Measurements from ENCODE around the gene ZNF609. TPM values are rescaled to one million over a fixed set of nuclear protein-coding genes. Genes with fewer than 3 reads are reported as not detected.

ZNF609 gene
- total RNA-seq, 1 experiment from 2014 or later = 31.0 TPM

- H3K27me3 ChIP-seq (ENCODE audit: insufficient read depth, low read length) = no peaks in the 10 kb centered on the region
- no peak overlapping the region for H3K27ac ChIP-seq (ENCODE audit: low read depth, low read length)
- H4K20me1 ChIP-seq (ENCODE audit: insufficient read depth) = no peaks in the 10 kb centered on the region; the same call in none of the 2 replicates
- no TSS peak for BruUV-seq (replicated peaks)
- ChIA-PET CTCF (interaction anchor here (0.8 kb wide), 1 partner anchor 17 kb away, joined by 3 read pairs; no protein-coding TSS in a partner anchor), POLR2A (no interaction called here), RAD21 (ENCODE audit: low non-redundant PET in 1 of 2, low total read pairs in 2 of 2, uncharacterized antibody in 2 of 2, unreplicated experiment in 2 of 2) (no interaction called here)
- no peaks in the 10 kb centered on the region for H3K9me2 ChIP-seq (ENCODE audit: insufficient read depth)
- ATAC-seq (no peak), DNase-seq (ENCODE audit: low read depth, low spot score) (no peak)
- H3K9ac ChIP-seq (ENCODE audit: low read length) = no peak overlapping the region
- no peaks in the 10 kb centered on the region for H3K4me1 ChIP-seq (ENCODE audit: control insufficient read depth in 1 of 2, insufficient read depth in 2 of 2, low read length in 2 of 2)
- TF ChIP-seq CEBPB (IDR thresholded peaks at IDR 0.05; ENCODE audit: low read depth) (no peak), SIN3A (IDR thresholded peaks at IDR 0.05; ENCODE audit: low read depth) (no peak), CTCF (IDR thresholded peaks at IDR 0.05 in 2 of 3, conservative IDR thresholded peaks at IDR 0.05 in 1 of 3; ENCODE audit: borderline replicate concordance in 1 of 3, insufficient read depth in 1 of 3, low read depth in 2 of 3, low read length in 2 of 3) (no peak), POLR2A (IDR thresholded peaks at IDR 0.05; ENCODE audit: borderline replicate concordance, extremely low read depth, insufficient read depth, insufficient read length) (no peak), ZBTB33 (IDR thresholded peaks at IDR 0.05; ENCODE audit: extremely low read depth, insufficient replicate concordance, low read length) (no peak)
- no peak overlapping the region for H3K4me2 ChIP-seq (ENCODE audit: low read length)
- H3K9me3 ChIP-seq (ENCODE audit: control insufficient read depth in 1 of 2, insufficient read depth in 1 of 2, low read depth in 1 of 2, low read length in 2 of 2) = no peaks in the 10 kb centered on the region
- H3K4me3 ChIP-seq (replicated peaks in 1 of 2; ENCODE audit: low read depth in 1 of 2, low read length in 2 of 2) = no peak overlapping the region
- H3K79me2 ChIP-seq (ENCODE audit: insufficient read depth, low read length) = peaks cover 59% of the 10 kb centered on the region
- H2AFZ ChIP-seq (ENCODE audit: low read depth, low read length, poor library complexity, severe bottlenecking) = no peak overlapping the region
- intact Hi-C loops (cut with micrococcal nuclease) = no loop called here
- peaks cover 23 to 26% of the 10 kb centered on the region in 2 experiments; a peak in 3 of 4 replicates for H3K36me3 ChIP-seq (ENCODE audit: control insufficient read depth in 1 of 2, insufficient read depth in 2 of 2, low read length in 2 of 2)
Observed at GRCh38 chr15:64503197-64503596, 42.8 kb downstream of the ZNF609 start.
